GM12874 (cell line): ENCODE measurements around the gene SP100.

Experiments used
- TF ChIP-seq, protein P1 (sequence below): IDR thresholded peaks from 2 replicates; pipeline ENCODE4 v1.5.1; 2011; ENCODE audit warnings: low read depth, mild to moderate bottlenecking, control low read depth, low read length, moderate library complexity; ENCODE audit not compliant: insufficient read depth

SP100 gene

DNA sequence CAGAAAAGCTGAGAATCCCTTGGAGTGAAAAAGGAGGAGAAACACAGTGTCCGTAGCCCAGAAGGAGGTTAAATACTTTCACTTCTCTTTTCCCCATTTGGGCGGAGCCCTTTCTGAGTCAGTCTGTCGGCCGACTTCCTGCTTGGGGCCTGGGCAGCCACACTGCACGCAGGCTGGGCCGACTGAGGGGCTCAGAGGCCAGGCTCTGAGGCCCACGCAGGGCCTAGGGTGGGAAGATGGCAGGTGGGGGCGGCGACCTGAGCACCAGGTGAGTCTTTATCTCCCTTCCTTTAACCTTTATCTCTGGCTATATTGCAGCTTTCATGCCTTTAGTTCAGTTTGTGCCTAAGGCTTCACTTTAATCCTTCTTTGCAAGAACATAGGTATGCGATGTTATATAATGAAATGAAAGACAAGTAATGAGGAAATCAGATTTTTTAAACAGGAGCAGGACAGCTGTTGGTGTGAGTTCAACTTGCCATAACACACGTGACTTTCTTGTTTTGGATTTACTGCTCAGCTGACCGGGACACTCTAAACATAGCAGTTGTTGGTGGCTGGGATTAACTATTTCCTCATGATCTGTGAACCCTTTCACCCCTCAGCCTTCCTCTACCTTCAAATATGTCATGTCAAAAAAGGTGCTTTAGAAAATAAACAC is at the start of gene SP100:
SP100 (plus strand) TSS at position 141 of the 661 bp plus-strand sequence; CDS start at position 237, 96 bp downstream.
- TF ChIP-seq, protein P1, sequence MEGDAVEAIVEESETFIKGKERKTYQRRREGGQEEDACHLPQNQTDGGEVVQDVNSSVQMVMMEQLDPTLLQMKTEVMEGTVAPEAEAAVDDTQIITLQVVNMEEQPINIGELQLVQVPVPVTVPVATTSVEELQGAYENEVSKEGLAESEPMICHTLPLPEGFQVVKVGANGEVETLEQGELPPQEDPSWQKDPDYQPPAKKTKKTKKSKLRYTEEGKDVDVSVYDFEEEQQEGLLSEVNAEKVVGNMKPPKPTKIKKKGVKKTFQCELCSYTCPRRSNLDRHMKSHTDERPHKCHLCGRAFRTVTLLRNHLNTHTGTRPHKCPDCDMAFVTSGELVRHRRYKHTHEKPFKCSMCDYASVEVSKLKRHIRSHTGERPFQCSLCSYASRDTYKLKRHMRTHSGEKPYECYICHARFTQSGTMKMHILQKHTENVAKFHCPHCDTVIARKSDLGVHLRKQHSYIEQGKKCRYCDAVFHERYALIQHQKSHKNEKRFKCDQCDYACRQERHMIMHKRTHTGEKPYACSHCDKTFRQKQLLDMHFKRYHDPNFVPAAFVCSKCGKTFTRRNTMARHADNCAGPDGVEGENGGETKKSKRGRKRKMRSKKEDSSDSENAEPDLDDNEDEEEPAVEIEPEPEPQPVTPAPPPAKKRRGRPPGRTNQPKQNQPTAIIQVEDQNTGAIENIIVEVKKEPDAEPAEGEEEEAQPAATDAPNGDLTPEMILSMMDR, result no peak

DNA sequence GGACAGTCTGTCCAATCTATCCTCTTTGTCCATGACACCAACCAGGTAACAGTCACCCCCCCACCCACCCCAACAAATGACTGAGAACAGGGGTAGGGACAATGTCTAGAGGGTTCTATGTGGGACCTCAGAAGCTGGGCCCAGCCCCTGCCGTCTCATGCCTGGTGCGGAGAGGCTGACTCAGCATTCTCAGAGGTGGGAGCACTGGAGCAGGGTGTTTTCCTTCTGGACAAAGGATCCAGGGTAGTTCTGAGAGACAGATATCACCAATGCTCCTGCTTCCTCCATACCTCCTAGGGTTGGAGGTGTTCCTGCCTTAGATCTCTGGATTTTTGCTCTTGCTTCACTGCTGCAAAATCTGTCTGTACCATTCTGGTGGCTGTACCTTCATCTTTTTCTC is 33.9 kb upstream of the SP100 start:
- TF ChIP-seq, protein P1, result no peak

DNA sequence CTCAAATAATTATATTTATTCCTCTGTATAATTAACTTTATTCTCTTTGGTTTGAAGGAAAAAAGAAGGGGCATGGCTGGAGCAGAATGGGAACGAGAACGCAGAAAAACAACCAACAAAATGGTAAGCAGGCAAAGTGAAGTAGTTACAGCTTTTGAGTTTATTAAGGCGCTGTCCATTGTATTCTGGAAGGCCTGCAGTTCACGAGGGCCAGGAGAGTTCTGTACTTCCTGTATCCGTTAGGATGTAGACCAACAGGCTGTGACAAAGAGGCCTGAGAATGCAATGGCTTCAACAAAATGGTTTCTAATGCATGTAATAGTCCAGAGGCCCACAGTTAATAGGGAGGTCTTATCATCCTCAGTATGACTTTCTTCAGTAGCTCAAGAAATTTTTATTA is 32.5 kb upstream of the SP100 start:
- TF ChIP-seq, protein P1, result no peak

DNA sequence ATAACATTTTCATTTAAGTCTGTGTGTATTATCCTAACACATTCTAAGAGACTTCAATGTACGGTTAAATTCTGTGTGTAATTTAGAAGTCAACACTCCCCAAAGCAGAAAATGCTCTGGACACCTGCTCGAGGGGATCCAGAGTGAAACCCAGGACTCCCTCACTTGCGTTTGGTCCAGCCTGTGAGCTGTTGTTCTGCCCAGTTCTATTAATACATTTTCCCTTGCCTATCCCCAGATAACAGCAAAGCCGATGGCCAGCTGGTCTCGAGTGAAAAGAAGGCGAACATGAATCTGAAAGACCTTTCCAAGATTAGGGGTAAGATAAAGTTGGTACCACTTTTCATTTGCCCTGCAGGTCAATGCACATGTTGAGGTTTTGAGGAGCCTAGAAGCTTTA is 31.0 kb upstream of the SP100 start:
- TF ChIP-seq, protein P1, result no peak

DNA sequence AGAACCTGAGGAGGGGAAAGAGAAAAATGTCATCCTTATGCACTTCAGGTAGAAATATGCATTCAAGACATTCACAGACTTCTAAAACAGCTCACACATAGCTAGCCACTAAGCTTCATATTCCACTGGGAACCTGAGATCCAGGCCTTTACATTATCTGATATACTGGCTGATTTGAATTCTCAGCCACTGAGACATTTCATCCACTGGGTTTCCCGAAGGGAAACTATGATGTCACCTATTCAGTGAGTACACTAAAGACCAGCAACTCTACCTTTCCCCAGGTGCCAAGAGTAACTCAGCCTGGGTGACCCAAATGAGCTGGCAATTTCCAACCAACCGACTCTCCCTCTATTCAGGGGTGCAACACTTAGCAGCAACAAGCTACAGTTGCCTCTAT is 21.7 kb upstream of the SP100 start:
- TF ChIP-seq, protein P1, result no peak

DNA sequence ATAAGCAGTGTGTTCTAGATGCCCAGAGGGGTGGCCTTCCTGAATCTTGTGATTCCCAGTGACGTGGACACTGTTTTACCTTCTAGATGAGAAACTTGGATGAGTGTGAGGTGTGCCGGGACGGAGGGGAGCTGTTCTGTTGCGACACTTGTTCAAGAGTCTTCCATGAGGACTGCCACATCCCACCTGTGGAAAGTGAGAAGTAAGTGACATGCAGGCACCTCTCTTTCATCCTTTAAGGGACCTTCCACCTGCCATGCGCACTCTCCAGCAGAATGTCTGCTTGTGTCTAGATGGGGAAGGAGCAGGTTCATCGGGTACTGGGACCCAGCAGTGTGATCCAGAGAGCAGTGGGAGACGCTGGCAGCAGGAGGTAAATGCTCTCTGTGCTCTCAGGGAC is 16.0 kb upstream of the SP100 start:
- TF ChIP-seq, protein P1, result no peak

DNA sequence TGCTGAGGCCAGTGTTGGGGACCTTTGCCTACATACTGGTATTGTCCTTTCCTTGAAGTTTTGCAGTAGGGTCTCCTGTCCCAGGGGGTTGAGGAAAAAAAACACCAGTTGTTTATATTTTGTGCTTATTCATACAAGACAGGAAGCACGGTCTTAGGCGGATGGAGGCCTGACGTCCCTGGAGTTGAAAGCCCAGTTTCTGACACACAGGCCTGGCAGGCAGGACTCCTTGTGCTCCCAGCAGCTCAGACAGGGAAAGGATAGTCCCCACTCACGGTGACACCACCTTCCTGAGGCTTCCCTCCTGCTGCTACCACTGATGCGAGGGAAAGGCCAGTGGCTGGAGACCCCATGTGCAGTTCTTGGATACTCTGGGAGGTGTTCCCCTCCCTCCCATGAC is 15.5 kb upstream of the SP100 start:
- TF ChIP-seq, protein P1, result no peak

DNA sequence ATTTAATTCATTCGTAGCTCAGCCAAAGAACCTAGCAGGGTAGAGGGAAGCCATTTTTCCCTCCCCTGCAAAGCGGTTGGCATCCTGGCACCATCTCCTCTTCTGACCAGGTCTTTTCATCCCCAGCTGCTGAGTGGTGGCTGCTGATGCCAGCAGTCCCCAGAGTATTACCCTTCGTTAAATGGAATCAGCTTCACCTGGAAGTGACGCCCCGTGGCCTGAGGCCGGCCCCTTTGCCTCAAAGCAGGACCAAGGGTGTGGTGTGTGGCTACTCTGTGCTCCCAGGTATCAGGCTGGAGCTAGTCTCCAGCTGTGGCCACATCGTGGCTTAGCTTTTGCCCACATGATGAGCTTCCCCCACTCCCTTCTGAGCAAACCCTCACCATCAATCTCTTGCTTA is 12.3 kb upstream of the SP100 start:
- TF ChIP-seq, protein P1, result no peak
